Endothelial cell of umbilical vein (primary cell): ENCODE results near the gene VKORC1. TPM values are rescaled to one million over a fixed set of nuclear protein-coding genes. Genes with fewer than 3 reads are reported as not detected.

Experiments
- BruUV-seq: library from RNA; stranded (reverse); fragments of 400-500 nt; replicated peaks from 2 replicates; lab custom pipeline; 2021; lab: Mats Ljungman, UMichigan
- CTCF ChIA-PET: fragments of 300-600, 350-600 bp; sonication (Branson Sonifier 250); formaldehyde crosslinking; loops from one replicate; lab custom pipeline; 2021; ENCODE audit warnings: antibody characterized with exemption, inconsistent platforms; lab: Charles Lee
- POLR2A ChIA-PET: fragments of 300-600, 350-600 bp; sonication (Branson Sonifier 250); formaldehyde crosslinking; loops from one replicate; lab custom pipeline; 2021; ENCODE audit warnings: antibody characterized with exemption, inconsistent platforms; lab: Charles Lee
- DNase-seq: peaks from one replicate; pipeline ENCODE4 v3.0.0-alpha.2; 2011; ENCODE audit warnings: low read depth, low spot score
- FAIRE-seq: peaks from 2 replicates; lab custom pipeline; 2011; peaks lifted over from hg19 to GRCh38; lab: Jason Lieb, UNC
- H2AFZ ChIP-seq: 2 replicates; pipeline ENCODE4 v1.6.0; 2012; ENCODE audit warnings: low read depth, low read length, control low read depth, inconsistent platforms
- H3K27ac ChIP-seq: 2 replicates; pipeline ENCODE4 v1.5.1; 2011; ENCODE audit warnings: low read depth, mild to moderate bottlenecking, control low read depth, low read length, moderate library complexity; ENCODE audit not compliant: insufficient read depth
- H3K27me3 ChIP-seq, 2 experiments: 2 replicates each; pipeline versions ENCODE4 v1.6.0 to v1.6.1; 2011; ENCODE audit warnings: low read length in 2 of 2, mixed read lengths in 1 of 2; ENCODE audit not compliant: control insufficient read depth in 2 of 2, insufficient read depth in 2 of 2
- H3K36me3 ChIP-seq, 2 experiments: 2 replicates in 1 of 2; 3 replicates in 1 of 2; pipeline ENCODE4 v1.5.1; 2011; ENCODE audit warnings: low read length in 2 of 2, mild to moderate bottlenecking in 1 of 2, moderate library complexity in 1 of 2; ENCODE audit not compliant: control insufficient read depth in 2 of 2, insufficient read depth in 2 of 2; ENCODE audit errors: extremely low read depth in 1 of 2
- H3K4me1 ChIP-seq: 3 replicates; pipeline ENCODE4 v1.5.1; 2011; ENCODE audit warnings: mild to moderate bottlenecking, low read length; ENCODE audit not compliant: control insufficient read depth, insufficient read depth; ENCODE audit errors: extremely low read depth
- H3K4me2 ChIP-seq: 2 replicates; pipeline ENCODE4 v1.6.1; 2011; ENCODE audit warnings: low read length, control low read depth, mixed read lengths; ENCODE audit not compliant: insufficient read depth
- H3K4me3 ChIP-seq, 3 experiments: fragments of 200-600 bp in 1 of 3; sonication (generic), shearing (Covaris generic) in 1 of 3; replicated peaks in 1 of 3; 2 replicates each; pipeline ENCODE4 v1.5.1; 2011 to 2016; ENCODE audit warnings: control low read depth in 3 of 3, low read length in 3 of 3, mild to moderate bottlenecking in 2 of 3, inconsistent platforms in 1 of 3, low read depth in 1 of 3, moderate library complexity in 1 of 3; ENCODE audit not compliant: insufficient read depth in 1 of 3
- H3K79me2 ChIP-seq: 2 replicates; pipeline ENCODE4 v1.6.0; 2012; ENCODE audit warnings: low read length, inconsistent platforms; ENCODE audit not compliant: control insufficient read depth, insufficient read depth
- H3K9ac ChIP-seq: replicated peaks from 2 replicates; pipeline ENCODE3; 2011; ENCODE audit warnings: low read length, control low read depth; ENCODE audit not compliant: insufficient read depth; ENCODE audit errors: extremely low read depth
- H3K9me1 ChIP-seq: replicated peaks from 3 replicates; pipeline ENCODE4 v1.6.0; 2011; ENCODE audit warnings: mild to moderate bottlenecking, low read length; ENCODE audit not compliant: control insufficient read depth, insufficient read depth; ENCODE audit errors: extremely low read depth
- H3K9me3 ChIP-seq: replicated peaks from 2 replicates; pipeline ENCODE4 v1.5.1; 2012; ENCODE audit warnings: low read length, inconsistent platforms; ENCODE audit not compliant: control insufficient read depth, insufficient read depth
- H4K20me1 ChIP-seq: replicated peaks from 2 replicates; pipeline ENCODE3; 2011; ENCODE audit warnings: mild to moderate bottlenecking, low read length; ENCODE audit not compliant: control insufficient read depth, insufficient read depth; ENCODE audit errors: extremely low read depth
- EZH2 ChIP-seq: IDR thresholded peaks from 2 replicates; pipeline ENCODE4 v1.6.1; 2012; ENCODE audit warnings: borderline replicate concordance, low read depth, mild to moderate bottlenecking, moderate library complexity, low read length, inconsistent platforms; ENCODE audit not compliant: severe bottlenecking
- FOS ChIP-seq: IDR thresholded peaks from 2 replicates; pipeline ENCODE4 v1.6.1; 2011; ENCODE audit warnings: mild to moderate bottlenecking, low read length, moderate library complexity, borderline replicate concordance; ENCODE audit not compliant: insufficient read depth
- GATA2 ChIP-seq: IDR thresholded peaks from 2 replicates; pipeline ENCODE4 v1.7.0; 2011; ENCODE audit warnings: low read depth, mild to moderate bottlenecking, moderate library complexity, mixed read lengths, low read length; ENCODE audit not compliant: insufficient read length, insufficient read depth
- JUN ChIP-seq: IDR thresholded peaks from 2 replicates; pipeline ENCODE4 v1.6.1; 2011; ENCODE audit warnings: borderline replicate concordance, low read depth; ENCODE audit not compliant: insufficient read length, insufficient read depth
- MYC ChIP-seq: IDR thresholded peaks from one replicate; pipeline ENCODE4 v1.6.1; 2011; ENCODE audit warnings: mild to moderate bottlenecking, low read depth, low read length
- POLR2A ChIP-seq: IDR thresholded peaks from 2 replicates; pipeline ENCODE4 v1.6.1; 2012; ENCODE audit warnings: low read depth, mild to moderate bottlenecking, control low read depth, low read length
- POLR2AphosphoS5 ChIP-seq: IDR thresholded peaks from 2 replicates; pipeline ENCODE4 v1.6.1; 2012; ENCODE audit warnings: low read depth, mild to moderate bottlenecking, control low read depth, low read length, moderate library complexity; ENCODE audit not compliant: insufficient read depth
- dilution Hi-C: fragments of 300-500 bp; cut with MboI; formaldehyde crosslinking; loops from one replicate; pipeline ENCODE4 v1.15.0; 2019; ENCODE audit warnings: low sequenced_read_pairs; ENCODE audit not compliant: extremely low pct_ligation_motif_present
- intact Hi-C: fragments of 100-400 bp; cut with micrococcal nuclease; formaldehyde crosslinking; loops from one replicate; pipeline ENCODE4 v1.10.0; 2022
- polyA plus RNA-seq, 4 experiments: library from polyadenylated mRNA; depleted of rRNA in 3 of 4; stranded (reverse) in 3 of 4; unstranded in 1 of 4; fragments of >200 nt; gene quantifications; 2 replicates each; pipeline versions ENCODE4 v1.2.1 to v1.2.3, GENCODE V29; 2011 to 2012; ENCODE audit warnings: missing spikeins in 1 of 4
- total RNA-seq: library from RNA; stranded (reverse); gene quantifications from 2 replicates; pipeline ENCODE4 v1.2.3, GENCODE V29; 2021
- TF ChIP-seq, protein P1 (sequence below), 2 donors: IDR thresholded peaks; 1 replicate in 1 of 2; 2 replicates in 1 of 2; pipeline ENCODE4 v1.5.1; 2011; ENCODE audit warnings: low read length in 2 of 2, mild to moderate bottlenecking in 2 of 2, moderate library complexity in 2 of 2, control low read depth in 1 of 2, inconsistent platforms in 1 of 2, low read depth in 1 of 2; ENCODE audit not compliant: insufficient read depth in 1 of 2; ENCODE audit errors: extremely low read depth in 1 of 2
- TF ChIP-seq, protein P2 (sequence below): IDR thresholded peaks from 2 replicates; pipeline ENCODE4 v1.6.1; 2011; ENCODE audit not compliant: insufficient read depth, insufficient read length

Gene VKORC1
- total and polyA plus RNA-seq, 2 donors (not counting 3 experiments of a cell fraction or from before 2014, with no cell fraction given), result 93.5 to 586 TPM

DNA sequence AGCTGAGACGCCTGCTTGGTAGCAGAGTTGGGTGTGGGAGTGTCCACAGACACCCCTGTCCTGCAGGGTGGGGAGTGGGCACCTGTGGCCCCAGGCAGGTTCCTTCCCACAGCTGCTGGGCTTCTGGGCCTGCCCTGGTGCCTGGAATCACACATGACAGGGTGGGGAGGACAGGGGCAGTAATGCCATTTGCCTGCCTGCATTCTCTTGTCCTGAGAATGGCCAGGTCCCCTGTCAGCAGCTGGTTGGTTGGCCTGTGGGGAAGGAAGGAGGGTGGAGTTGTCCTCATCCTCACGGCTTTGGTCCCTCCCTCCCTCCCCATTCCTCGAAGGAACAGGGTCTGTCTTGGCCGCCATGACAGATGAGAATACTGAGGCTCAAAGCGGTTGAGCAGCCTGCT lies 11.0 kb downstream of the VKORC1 start:
- ChIA-PET CTCF (interaction anchor here (1.0 kb wide), 1 partner anchor 9 kb away, joined by 3 read pairs; the partner anchor contains the start of genes ZNF646 and ZNF668), POLR2A (interaction anchor here (1.9 kb wide), 1 partner anchor 9 kb away, joined by 6 read pairs; the partner anchor contains the start of genes ZNF646 and ZNF668)
- H3K4me3 ChIP-seq, result no peak overlapping the region
- H3K27ac ChIP-seq, result no peak overlapping the region
- H3K79me2 ChIP-seq, result peaks cover 2% of the 10 kb centered on the region
- H3K9me1 ChIP-seq, result no peaks in the 10 kb centered on the region
- BruUV-seq, result no TSS peak
- H4K20me1 ChIP-seq, result no peaks in the 10 kb centered on the region
- no peaks in the 10 kb centered on the region for H3K4me1 ChIP-seq
- H3K9ac ChIP-seq, result no peak overlapping the region
- no peak overlapping the region for H3K4me2 ChIP-seq
- no peaks in the 10 kb centered on the region for H3K27me3 ChIP-seq
- peaks cover 0 to 25% of the 10 kb centered on the region in 2 experiments for H3K36me3 ChIP-seq
- no peaks in the 10 kb centered on the region for H3K9me3 ChIP-seq
- no peak for DNase-seq
- TF ChIP-seq, protein P1, sequence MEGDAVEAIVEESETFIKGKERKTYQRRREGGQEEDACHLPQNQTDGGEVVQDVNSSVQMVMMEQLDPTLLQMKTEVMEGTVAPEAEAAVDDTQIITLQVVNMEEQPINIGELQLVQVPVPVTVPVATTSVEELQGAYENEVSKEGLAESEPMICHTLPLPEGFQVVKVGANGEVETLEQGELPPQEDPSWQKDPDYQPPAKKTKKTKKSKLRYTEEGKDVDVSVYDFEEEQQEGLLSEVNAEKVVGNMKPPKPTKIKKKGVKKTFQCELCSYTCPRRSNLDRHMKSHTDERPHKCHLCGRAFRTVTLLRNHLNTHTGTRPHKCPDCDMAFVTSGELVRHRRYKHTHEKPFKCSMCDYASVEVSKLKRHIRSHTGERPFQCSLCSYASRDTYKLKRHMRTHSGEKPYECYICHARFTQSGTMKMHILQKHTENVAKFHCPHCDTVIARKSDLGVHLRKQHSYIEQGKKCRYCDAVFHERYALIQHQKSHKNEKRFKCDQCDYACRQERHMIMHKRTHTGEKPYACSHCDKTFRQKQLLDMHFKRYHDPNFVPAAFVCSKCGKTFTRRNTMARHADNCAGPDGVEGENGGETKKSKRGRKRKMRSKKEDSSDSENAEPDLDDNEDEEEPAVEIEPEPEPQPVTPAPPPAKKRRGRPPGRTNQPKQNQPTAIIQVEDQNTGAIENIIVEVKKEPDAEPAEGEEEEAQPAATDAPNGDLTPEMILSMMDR (IDR thresholded peaks at IDR 0.05; ENCODE audit: extremely low read depth in 1 of 2, insufficient read depth in 1 of 2, low read depth in 1 of 2, low read length in 2 of 2), result no peak
- TF ChIP-seq EZH2 (no peak), POLR2A (no peak), MYC (no peak)
- FAIRE-seq, result no peak
- dilution Hi-C loops, result no loop called here
- H2AFZ ChIP-seq, result no peak overlapping the region
- intact Hi-C loops, result no loop called here

DNA sequence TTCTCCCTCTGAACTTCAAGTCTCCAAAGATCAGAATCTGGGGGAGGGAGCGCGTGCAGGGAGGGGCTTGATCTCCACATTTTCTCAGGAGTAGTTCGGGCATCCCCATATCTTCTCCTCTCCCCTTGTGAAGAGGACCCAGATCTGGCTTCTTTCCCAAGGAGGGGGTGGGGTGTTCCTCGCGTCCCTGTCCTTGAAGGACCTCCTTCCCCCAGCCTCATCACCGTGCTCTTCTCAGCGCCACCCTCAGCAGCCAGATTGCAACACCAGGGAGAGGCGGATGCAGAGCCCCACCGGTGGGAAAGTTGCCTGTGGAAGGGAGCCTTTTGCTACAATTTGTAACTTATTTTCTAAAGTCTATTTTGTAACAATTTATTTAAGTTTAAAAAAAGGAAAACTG lies 11.5 kb downstream of the VKORC1 start:
- intact Hi-C loops, result no loop called here
- Histone ChIP-seq H3K27me3 (no peaks in the 10 kb centered on the region), H3K4me3 (no peak overlapping the region), H3K4me1 (no peaks in the 10 kb centered on the region), H3K9me3 (no peaks in the 10 kb centered on the region), H3K36me3 (peaks cover 3 to 29% of the 10 kb centered on the region in 2 experiments), H3K9ac (no peak overlapping the region), H3K79me2 (peaks cover 4% of the 10 kb centered on the region), H2AFZ (no peak overlapping the region), H4K20me1 (no peaks in the 10 kb centered on the region), H3K27ac (no peak overlapping the region), H3K4me2 (no peak overlapping the region), H3K9me1 (no peaks in the 10 kb centered on the region)
- TF ChIP-seq JUN (no peak), GATA2 (no peak), EZH2 (no peak), FOS (no peak), MYC (no peak), POLR2AphosphoS5 (no peak), POLR2A (no peak)
- TF ChIP-seq, protein P2, sequence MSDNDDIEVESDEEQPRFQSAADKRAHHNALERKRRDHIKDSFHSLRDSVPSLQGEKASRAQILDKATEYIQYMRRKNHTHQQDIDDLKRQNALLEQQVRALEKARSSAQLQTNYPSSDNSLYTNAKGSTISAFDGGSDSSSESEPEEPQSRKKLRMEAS, result no peak
- TF ChIP-seq, protein P1 (IDR thresholded peaks at IDR 0.05; ENCODE audit: extremely low read depth in 1 of 2, insufficient read depth in 1 of 2, low read depth in 1 of 2, low read length in 2 of 2), result no peak
- dilution Hi-C loops, result no loop called here
- no peak for FAIRE-seq
- no peak for DNase-seq
- BruUV-seq, result no TSS peak
- POLR2A ChIA-PET, result no interaction called here
- CTCF ChIA-PET, result no interaction called here
